Keratinocyte (primary cell): ENCODE data around the gene PJA2. TPM values are rescaled to one million over a fixed set of nuclear protein-coding genes. Genes with fewer than 3 reads are reported as not detected.

Experiments
- DNase-seq: peaks from one replicate; pipeline ENCODE4 v3.0.0-alpha.2; 2011; ENCODE audit warnings: low read depth, missing footprints, low spot score
- FAIRE-seq: peaks from 2 replicates; lab custom pipeline; 2011; peaks lifted over from hg19 to GRCh38; lab: Jason Lieb, UNC
- H2AFZ ChIP-seq: 2 replicates; pipeline ENCODE4 v1.6.0; 2012; ENCODE audit warnings: low read length, control low read depth, inconsistent platforms; ENCODE audit not compliant: control insufficient read depth
- H3K27ac ChIP-seq: 2 replicates; pipeline ENCODE4 v1.5.1; 2011; ENCODE audit warnings: low read length; ENCODE audit not compliant: control insufficient read depth, insufficient read depth
- H3K27me3 ChIP-seq: 3 replicates; pipeline ENCODE4 v1.6.0; 2011; ENCODE audit warnings: low read length; ENCODE audit not compliant: control insufficient read depth, insufficient read depth; ENCODE audit errors: extremely low read depth
- H3K36me3 ChIP-seq, 2 experiments: 2 replicates in 1 of 2; 3 replicates in 1 of 2; pipeline ENCODE4 v1.5.1; 2011; ENCODE audit warnings: low read length in 2 of 2, mild to moderate bottlenecking in 1 of 2; ENCODE audit not compliant: control insufficient read depth in 2 of 2, insufficient read depth in 2 of 2; ENCODE audit errors: extremely low read depth in 1 of 2
- H3K4me1 ChIP-seq: 3 replicates; pipeline ENCODE4 v1.5.1; 2011; ENCODE audit warnings: low read length; ENCODE audit not compliant: control insufficient read depth, insufficient read depth; ENCODE audit errors: extremely low read depth
- H3K4me2 ChIP-seq: 3 replicates; pipeline ENCODE4 v1.6.0; 2011; ENCODE audit warnings: low read depth, low read length; ENCODE audit not compliant: control insufficient read depth, insufficient read depth; ENCODE audit errors: extremely low read depth
- H3K4me3 ChIP-seq, 3 experiments: fragments of 200-600 bp in 1 of 3; sonication (generic) in 1 of 3; 2 replicates in 2 of 3; 3 replicates in 1 of 3; pipeline ENCODE4 v1.5.1; 2011 to 2016; ENCODE audit warnings: low read length in 3 of 3, mild to moderate bottlenecking in 3 of 3, control low read depth in 2 of 3, inconsistent platforms in 1 of 3, low read depth in 1 of 3, mixed read lengths in 1 of 3, mixed run types in 1 of 3, moderate library complexity in 1 of 3; ENCODE audit not compliant: control insufficient read depth in 2 of 3, insufficient read depth in 2 of 3; ENCODE audit errors: extremely low read depth in 1 of 3
- H3K79me2 ChIP-seq: 2 replicates; pipeline ENCODE4 v1.6.0; 2012; ENCODE audit warnings: low read length; ENCODE audit not compliant: control insufficient read depth, insufficient read depth
- H3K9ac ChIP-seq: 3 replicates; pipeline ENCODE4 v1.6.0; 2011; ENCODE audit warnings: low read length; ENCODE audit not compliant: control insufficient read depth, insufficient read depth; ENCODE audit errors: extremely low read depth
- H3K9me1 ChIP-seq: 3 replicates; pipeline ENCODE4 v1.6.0; 2011; ENCODE audit warnings: low read length; ENCODE audit not compliant: control insufficient read depth, insufficient read depth; ENCODE audit errors: extremely low read depth
- H3K9me3 ChIP-seq: 2 replicates; pipeline ENCODE4 v1.5.1; 2012; ENCODE audit warnings: low read depth, low read length; ENCODE audit not compliant: control insufficient read depth
- H4K20me1 ChIP-seq: 3 replicates; pipeline ENCODE4 v1.6.0; 2011; ENCODE audit warnings: low read length; ENCODE audit not compliant: control insufficient read depth, insufficient read depth; ENCODE audit errors: extremely low read depth
- EZH2 ChIP-seq: IDR thresholded peaks from one replicate; pipeline ENCODE4 v1.6.1; 2012; ENCODE audit warnings: inconsistent platforms, mild to moderate bottlenecking, low read length, moderate library complexity
- dilution Hi-C: fragments of 300-500 bp; cut with MboI; formaldehyde crosslinking; loops from one replicate; pipeline ENCODE4 v1.7.0; 2020; ENCODE audit warnings: low sequenced_read_pairs; ENCODE audit not compliant: extremely low pct_ligation_motif_present
- polyA plus RNA-seq, 5 experiments: library from polyadenylated mRNA; depleted of rRNA in 3 of 5; stranded (reverse) in 3 of 5; stranded (forward) in 1 of 5; unstranded in 1 of 5; fragments of >200 nt; gene quantifications; 1 replicate in 1 of 5; 2 replicates in 3 of 5; 3 replicates in 1 of 5; pipeline versions ENCODE4 v1.2.1 to v1.2.3, GENCODE V29; 2011 to 2012; ENCODE audit warnings: missing spikeins in 2 of 5, low read depth in 1 of 5, low replicate concordance in 1 of 5
- TF ChIP-seq, protein P1 (sequence below), 3 experiments: IDR thresholded peaks in 1 of 3; conservative IDR thresholded peaks in 1 of 3; optimal IDR thresholded peaks in 1 of 3; 2 replicates in 2 of 3; 3 replicates in 1 of 3; pipeline versions ENCODE3 to v1.5.1; 2011; ENCODE audit warnings: low read length in 3 of 3, mild to moderate bottlenecking in 3 of 3, moderate library complexity in 2 of 3, control low read depth in 1 of 3, inconsistent platforms in 1 of 3; ENCODE audit not compliant: insufficient read depth in 2 of 3; ENCODE audit errors: extremely low read depth in 1 of 3

The PJA2 gene
- polyA plus RNA-seq, 1 donor (not counting 4 experiments of a cell fraction or from before 2014, with no cell fraction given): 49.3 TPM

GRCh38 chr5:109365653-109366052 is 44.1 kb downstream of the PJA2 start:
- no peaks in the 10 kb centered on the region for H4K20me1 ChIP-seq
- FAIRE-seq: no peak
- DNase-seq: no peak
- dilution Hi-C loops: no loop called here
- no peaks in the 10 kb centered on the region for H3K9me3 ChIP-seq
- no peaks in the 10 kb centered on the region for H3K9me1 ChIP-seq
- H3K79me2 ChIP-seq: no peaks in the 10 kb centered on the region
- no peak overlapping the region for H3K4me3 ChIP-seq
- H3K27me3 ChIP-seq: no peaks in the 10 kb centered on the region
- no peak overlapping the region for H3K9ac ChIP-seq
- no peak overlapping the region for H3K27ac ChIP-seq
- H3K4me2 ChIP-seq: no peak overlapping the region
- peaks cover 4 to 10% of the 10 kb centered on the region in 2 experiments for H3K36me3 ChIP-seq
- H3K4me1 ChIP-seq: no peaks in the 10 kb centered on the region
- TF ChIP-seq, protein P1, sequence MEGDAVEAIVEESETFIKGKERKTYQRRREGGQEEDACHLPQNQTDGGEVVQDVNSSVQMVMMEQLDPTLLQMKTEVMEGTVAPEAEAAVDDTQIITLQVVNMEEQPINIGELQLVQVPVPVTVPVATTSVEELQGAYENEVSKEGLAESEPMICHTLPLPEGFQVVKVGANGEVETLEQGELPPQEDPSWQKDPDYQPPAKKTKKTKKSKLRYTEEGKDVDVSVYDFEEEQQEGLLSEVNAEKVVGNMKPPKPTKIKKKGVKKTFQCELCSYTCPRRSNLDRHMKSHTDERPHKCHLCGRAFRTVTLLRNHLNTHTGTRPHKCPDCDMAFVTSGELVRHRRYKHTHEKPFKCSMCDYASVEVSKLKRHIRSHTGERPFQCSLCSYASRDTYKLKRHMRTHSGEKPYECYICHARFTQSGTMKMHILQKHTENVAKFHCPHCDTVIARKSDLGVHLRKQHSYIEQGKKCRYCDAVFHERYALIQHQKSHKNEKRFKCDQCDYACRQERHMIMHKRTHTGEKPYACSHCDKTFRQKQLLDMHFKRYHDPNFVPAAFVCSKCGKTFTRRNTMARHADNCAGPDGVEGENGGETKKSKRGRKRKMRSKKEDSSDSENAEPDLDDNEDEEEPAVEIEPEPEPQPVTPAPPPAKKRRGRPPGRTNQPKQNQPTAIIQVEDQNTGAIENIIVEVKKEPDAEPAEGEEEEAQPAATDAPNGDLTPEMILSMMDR (optimal IDR thresholded peaks at IDR 0.05 in 1 of 3, IDR thresholded peaks at IDR 0.05 in 1 of 3, conservative IDR thresholded peaks at IDR 0.05 in 1 of 3; ENCODE audit: extremely low read depth in 1 of 3, insufficient read depth in 2 of 3, low read length in 3 of 3): no peak
- no peak for TF ChIP-seq EZH2
- no peak overlapping the region for H2AFZ ChIP-seq

DNA sequence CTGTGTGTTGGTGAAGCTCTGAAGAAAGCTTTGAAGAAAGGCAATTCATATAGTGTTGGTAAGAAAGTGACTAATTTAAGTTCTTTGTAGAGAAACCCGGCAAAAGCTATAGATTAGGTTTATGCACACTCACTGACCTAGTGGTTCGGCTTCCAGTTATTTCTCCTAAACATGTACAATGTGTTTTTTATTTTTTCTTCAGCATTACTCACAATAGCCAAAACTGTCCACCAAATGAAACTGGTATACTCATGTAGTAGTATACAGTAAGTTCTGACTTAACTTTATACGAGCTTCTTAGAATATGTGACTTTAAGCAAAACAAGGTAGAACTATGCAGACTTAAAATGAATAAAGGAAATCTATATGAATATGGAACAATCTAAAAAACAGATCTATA is 44.8 kb downstream of the PJA2 start:
- H3K27ac ChIP-seq: no peak overlapping the region
- DNase-seq: no peak
- H3K36me3 ChIP-seq: peaks cover 4 to 13% of the 10 kb centered on the region in 2 experiments
- H3K9me3 ChIP-seq: no peaks in the 10 kb centered on the region
- no peaks in the 10 kb centered on the region for H4K20me1 ChIP-seq
- dilution Hi-C loops: no loop called here
- H3K4me3 ChIP-seq: no peak overlapping the region
- no peak overlapping the region for H3K4me2 ChIP-seq
- H3K27me3 ChIP-seq: no peaks in the 10 kb centered on the region
- FAIRE-seq: no peak
- no peaks in the 10 kb centered on the region for H3K9me1 ChIP-seq
- H3K79me2 ChIP-seq: no peaks in the 10 kb centered on the region
- TF ChIP-seq EZH2: no peak
- TF ChIP-seq, protein P1 (optimal IDR thresholded peaks at IDR 0.05 in 1 of 3, IDR thresholded peaks at IDR 0.05 in 1 of 3, conservative IDR thresholded peaks at IDR 0.05 in 1 of 3; ENCODE audit: extremely low read depth in 1 of 3, insufficient read depth in 2 of 3, low read length in 3 of 3): no peak
- H3K4me1 ChIP-seq: no peaks in the 10 kb centered on the region
- H3K9ac ChIP-seq: no peak overlapping the region
- no peak overlapping the region for H2AFZ ChIP-seq
